ENCODE data around the gene SPINK5.

The SPINK5 gene

GRCh38 chr5:148075529-148075928 is 11.7 kb downstream of the SPINK5 start:
- POLR2A ChIA-PET = no interaction called here
- Histone ChIP-seq H3K36me3 (ENCODE audit: control insufficient read depth in 2 of 2, insufficient read depth in 1 of 2, low read length in 2 of 2) (no peaks in the 10 kb centered on the region), H3K4me1 (ENCODE audit: control insufficient read depth, insufficient read depth, low read length) (no peaks in the 10 kb centered on the region), H3K9me3 (ENCODE audit: control insufficient read depth, insufficient read depth, low read depth, low read length) (no peaks in the 10 kb centered on the region), H3K27ac (ENCODE audit: extremely low read depth, low read depth, low read length) (no peak overlapping the region), H3K4me3 (ENCODE audit: low read depth, low read length) (no peak overlapping the region)
- CTCF ChIA-PET = no interaction called here
- no peak for TF ChIP-seq ZBTB26 (tag by site-specific recombination; optimal IDR thresholded peaks at IDR 0.05)
- no peak for TF ChIP-seq ZBTB10 (tag by site-specific recombination; IDR thresholded peaks at IDR 0.05)
- no peak for TF ChIP-seq PRDM10 (tag by site-specific recombination; IDR thresholded peaks at IDR 0.05)
- no peak for TF ChIP-seq SP3 (tag by site-specific recombination; IDR thresholded peaks at IDR 0.05)
- TF ChIP-seq ZNF350 (tag by site-specific recombination; IDR thresholded peaks at IDR 0.05) = no peak
- no peak for TF ChIP-seq ZNF211 (tag by site-specific recombination; IDR thresholded peaks at IDR 0.05; ENCODE audit: low read depth)
- no peak for TF ChIP-seq ZBTB7A (tag by site-specific recombination; IDR thresholded peaks at IDR 0.05; ENCODE audit: low read depth)
- TF ChIP-seq MEIS1 (CRISPR knock-in tag; IDR thresholded peaks at IDR 0.05; ENCODE audit: borderline replicate concordance) = no peak
- no peak for TF ChIP-seq ZNF169 (tag by site-specific recombination; IDR thresholded peaks at IDR 0.05)
- no peak for TF ChIP-seq ZNF155 (tag by site-specific recombination; IDR thresholded peaks at IDR 0.05)
- no peak for TF ChIP-seq ZBTB1 (tag by site-specific recombination; IDR thresholded peaks at IDR 0.05)

GRCh38 chr5:148083203-148083602 is 19.4 kb downstream of the SPINK5 start:
- no peaks in the 10 kb centered on the region for H3K36me3 ChIP-seq (ENCODE audit: control insufficient read depth in 2 of 2, insufficient read depth in 1 of 2, low read length in 2 of 2)
- CTCF ChIA-PET = no interaction called here
- no peak overlapping the region for H3K27ac ChIP-seq (ENCODE audit: extremely low read depth, low read depth, low read length)
- no peak overlapping the region for H3K4me3 ChIP-seq (ENCODE audit: low read depth, low read length)
- no peaks in the 10 kb centered on the region for H3K9me3 ChIP-seq (ENCODE audit: control insufficient read depth, insufficient read depth, low read depth, low read length)
- POLR2A ChIA-PET = no interaction called here
- no peaks in the 10 kb centered on the region for H3K4me1 ChIP-seq (ENCODE audit: control insufficient read depth, insufficient read depth, low read length)
- TF ChIP-seq SETDB1 (IDR thresholded peaks at IDR 0.05; ENCODE audit: insufficient read length, low read length) (peak; percentile 29), ZNF837 (tag by site-specific recombination; IDR thresholded peaks at IDR 0.05) (no peak)

GRCh38 chr5:148084269-148084668 is 20.5 kb downstream of the SPINK5 start:
- no peak overlapping the region for H3K4me3 ChIP-seq (ENCODE audit: low read depth, low read length)
- H3K27ac ChIP-seq (ENCODE audit: extremely low read depth, low read depth, low read length) = no peak overlapping the region
- ChIA-PET CTCF (interaction anchor here (0.5 to 0.6 kb wide), 2 partner anchors 38 to 457 kb away, joined by 3 read pairs; no protein-coding TSS in a partner anchor), POLR2A (no interaction called here)
- H3K36me3 ChIP-seq (ENCODE audit: control insufficient read depth in 2 of 2, insufficient read depth in 1 of 2, low read length in 2 of 2) = no peaks in the 10 kb centered on the region
- no peaks in the 10 kb centered on the region for H3K4me1 ChIP-seq (ENCODE audit: control insufficient read depth, insufficient read depth, low read length)
- no peaks in the 10 kb centered on the region for H3K9me3 ChIP-seq (ENCODE audit: control insufficient read depth, insufficient read depth, low read depth, low read length)
- TF ChIP-seq ZNF169 (tag by site-specific recombination; IDR thresholded peaks at IDR 0.05) = no peak
- TF ChIP-seq ZSCAN16 (tag by site-specific recombination; IDR thresholded peaks at IDR 0.05) = no peak
- TF ChIP-seq GLIS1 (tag by site-specific recombination; IDR thresholded peaks at IDR 0.05) = no peak
- TF ChIP-seq OSR2 (tag by site-specific recombination; IDR thresholded peaks at IDR 0.05) = no peak
- no peak for TF ChIP-seq ZNF660 (tag by site-specific recombination; IDR thresholded peaks at IDR 0.05)
- TF ChIP-seq ZNF433 (tag by site-specific recombination; IDR thresholded peaks at IDR 0.05; ENCODE audit: low read depth) = no peak
- no peak for TF ChIP-seq KLF17 (tag by site-specific recombination; IDR thresholded peaks at IDR 0.05)
